HepG2 (cell line): Measurements from ENCODE around the gene WDR43. TPM values are rescaled to one million over a fixed set of nuclear protein-coding genes. Genes with fewer than 3 reads are reported as not detected.
A peak's percentile ranks its signal among the peaks of the same experiment; 100 is the strongest.

Experiments
- ATAD3A ChIP-seq: sonication (generic); formaldehyde crosslinking; IDR thresholded peaks from 2 replicates; pipeline ENCODE4 v1.4.0; 2020; ENCODE audit warnings: missing genetic modification reagents
- FOXK1 ChIP-seq: sonication (generic); formaldehyde crosslinking; IDR thresholded peaks from 2 replicates; pipeline ENCODE4 v1.4.0; 2020; ENCODE audit warnings: low read depth, missing genetic modification reagents, borderline replicate concordance
- HMGA1 ChIP-seq: sonication (generic); formaldehyde crosslinking; conservative IDR thresholded peaks from 2 replicates; pipeline ENCODE4 v1.4.0; 2020; ENCODE audit warnings: missing genetic modification reagents
- KDM1A ChIP-seq: IDR thresholded peaks from 2 replicates; pipeline ENCODE4 v1.6.1; 2016; ENCODE audit warnings: missing compliant biosample characterization
- KMT2A ChIP-seq: sonication (generic); formaldehyde crosslinking; IDR thresholded peaks from 2 replicates; pipeline ENCODE4 v1.4.0; 2020; ENCODE audit warnings: missing genetic modification reagents
- TEAD2 ChIP-seq: sonication (generic); formaldehyde crosslinking; IDR thresholded peaks from 2 replicates; pipeline ENCODE4 v1.9.0; 2021; ENCODE audit warnings: missing genetic modification reagents
- TRIM22 ChIP-seq: fragments of 450-650 bp; IDR thresholded peaks from 2 replicates; pipeline ENCODE4 v1.6.1; 2017
- ZBTB1 ChIP-seq: sonication (generic); formaldehyde crosslinking; IDR thresholded peaks from 2 replicates; pipeline ENCODE4 v1.4.0; 2020; ENCODE audit warnings: missing genetic modification reagents, borderline replicate concordance
- ZBTB8A ChIP-seq: sonication (generic); formaldehyde crosslinking; IDR thresholded peaks from 2 replicates; pipeline ENCODE4 v1.4.0; 2020; ENCODE audit warnings: mild to moderate bottlenecking, low read depth, missing genetic modification reagents, borderline replicate concordance
- ZKSCAN8 ChIP-seq: IDR thresholded peaks from 2 replicates; pipeline ENCODE4 v1.6.1; 2016; ENCODE audit warnings: borderline replicate concordance, missing genetic modification reagents, missing compliant biosample characterization
- ZNF230 ChIP-seq: sonication (generic); formaldehyde crosslinking; IDR thresholded peaks from 2 replicates; pipeline ENCODE4 v1.4.0; 2020; ENCODE audit warnings: mild to moderate bottlenecking, missing genetic modification reagents
- ZNF329 ChIP-seq: sonication (generic); formaldehyde crosslinking; IDR thresholded peaks from 2 replicates; pipeline ENCODE4 v1.9.0; 2021; ENCODE audit warnings: low read depth, mild to moderate bottlenecking, missing genetic modification reagents
- ZNF354B ChIP-seq: sonication (generic); formaldehyde crosslinking; IDR thresholded peaks from 2 replicates; pipeline ENCODE4 v1.8.0; 2022; ENCODE audit warnings: mild to moderate bottlenecking, missing genetic modification reagents
- ZNF530 ChIP-seq: sonication (generic); formaldehyde crosslinking; IDR thresholded peaks from 2 replicates; pipeline ENCODE4 v1.5.0; 2020; ENCODE audit warnings: low read depth, mild to moderate bottlenecking, missing genetic modification reagents
- ZNF672 ChIP-seq: sonication (generic); formaldehyde crosslinking; IDR thresholded peaks from 2 replicates; pipeline ENCODE4 v1.8.1; 2022; ENCODE audit warnings: missing genetic modification reagents
- ZSCAN21 ChIP-seq: sonication (generic); formaldehyde crosslinking; IDR thresholded peaks from 2 replicates; pipeline ENCODE4 v1.8.0; 2022; ENCODE audit warnings: mild to moderate bottlenecking, missing genetic modification reagents, moderate library complexity, borderline replicate concordance
- polyA plus RNA-seq, 8 experiments: library from polyadenylated mRNA; depleted of rRNA in 3 of 8; stranded (reverse) in 7 of 8; unstranded in 1 of 8; fragments of >200 nt; fragmentation: Illumina TruSeq in 4 of 8; extraction: Trizol in 4 of 8; gene quantifications; 2 replicates each; pipeline versions ENCODE4 v1.2.1 to v1.2.3, GENCODE V29; 2011 to 2016; ENCODE audit warnings: low read depth in 4 of 8, missing spikeins in 1 of 8, mixed read lengths in 1 of 8; ENCODE audit not compliant: insufficient read depth in 1 of 8
- total RNA-seq, 5 experiments: library from RNA; depleted of rRNA; stranded (reverse); fragments of >200 nt; fragmentation: Illumina TruSeq; extraction: Trizol; gene quantifications; 2 replicates each; pipeline ENCODE4 v1.2.3, GENCODE V29; 2016; ENCODE audit warnings: low read depth in 1 of 5
- TF ChIP-seq, protein P1 (sequence below): sonication (generic); formaldehyde crosslinking; conservative IDR thresholded peaks from 2 replicates; pipeline ENCODE4 v1.4.0; 2020; ENCODE audit warnings: mild to moderate bottlenecking, missing genetic modification reagents, moderate library complexity
- TF ChIP-seq, protein P2 (sequence below): sonication (generic); formaldehyde crosslinking; IDR thresholded peaks from 2 replicates; pipeline ENCODE4 v1.5.0; 2020; ENCODE audit warnings: mild to moderate bottlenecking, missing genetic modification reagents, borderline replicate concordance

Gene WDR43
- total and polyA plus RNA-seq, 2 of the 13 experiments (the other 11 are each of a cell fraction or from before 2014, with no cell fraction given): 121 to 167 TPM

GRCh38 chr2:28870146-28870891, 24.1 kb upstream of the WDR43 start, which contains the start of gene TRMT61B (continued):
- no peak for TF ChIP-seq ATAD3A (CRISPR knock-in tag)
- TF ChIP-seq, protein P1, sequence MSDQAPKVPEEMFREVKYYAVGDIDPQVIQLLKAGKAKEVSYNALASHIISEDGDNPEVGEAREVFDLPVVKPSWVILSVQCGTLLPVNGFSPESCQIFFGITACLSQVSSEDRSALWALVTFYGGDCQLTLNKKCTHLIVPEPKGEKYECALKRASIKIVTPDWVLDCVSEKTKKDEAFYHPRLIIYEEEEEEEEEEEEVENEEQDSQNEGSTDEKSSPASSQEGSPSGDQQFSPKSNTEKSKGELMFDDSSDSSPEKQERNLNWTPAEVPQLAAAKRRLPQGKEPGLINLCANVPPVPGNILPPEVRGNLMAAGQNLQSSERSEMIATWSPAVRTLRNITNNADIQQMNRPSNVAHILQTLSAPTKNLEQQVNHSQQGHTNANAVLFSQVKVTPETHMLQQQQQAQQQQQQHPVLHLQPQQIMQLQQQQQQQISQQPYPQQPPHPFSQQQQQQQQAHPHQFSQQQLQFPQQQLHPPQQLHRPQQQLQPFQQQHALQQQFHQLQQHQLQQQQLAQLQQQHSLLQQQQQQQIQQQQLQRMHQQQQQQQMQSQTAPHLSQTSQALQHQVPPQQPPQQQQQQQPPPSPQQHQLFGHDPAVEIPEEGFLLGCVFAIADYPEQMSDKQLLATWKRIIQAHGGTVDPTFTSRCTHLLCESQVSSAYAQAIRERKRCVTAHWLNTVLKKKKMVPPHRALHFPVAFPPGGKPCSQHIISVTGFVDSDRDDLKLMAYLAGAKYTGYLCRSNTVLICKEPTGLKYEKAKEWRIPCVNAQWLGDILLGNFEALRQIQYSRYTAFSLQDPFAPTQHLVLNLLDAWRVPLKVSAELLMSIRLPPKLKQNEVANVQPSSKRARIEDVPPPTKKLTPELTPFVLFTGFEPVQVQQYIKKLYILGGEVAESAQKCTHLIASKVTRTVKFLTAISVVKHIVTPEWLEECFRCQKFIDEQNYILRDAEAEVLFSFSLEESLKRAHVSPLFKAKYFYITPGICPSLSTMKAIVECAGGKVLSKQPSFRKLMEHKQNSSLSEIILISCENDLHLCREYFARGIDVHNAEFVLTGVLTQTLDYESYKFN (CRISPR knock-in tag): peak; percentile 66
- TF ChIP-seq ZNF672: 0 out of 2 replicates have a peak, but pooled peaks have one; percentile 78
- no peak for TF ChIP-seq HMGA1 (CRISPR knock-in tag)
- peak; percentile 98 for TF ChIP-seq ZSCAN21 (CRISPR knock-in tag)
- no peak for TF ChIP-seq TRIM22
- no peak; the same call in 1 of the 2 replicates for TF ChIP-seq TEAD2 (CRISPR knock-in tag)
- peak; percentile 89; the same call in 1 of the 2 replicates for TF ChIP-seq ZNF230 (CRISPR knock-in tag)
- TF ChIP-seq ZBTB8A (CRISPR knock-in tag): peak; percentile 68; the same call in 1 of the 2 replicates
- TF ChIP-seq FOXK1 (CRISPR knock-in tag): peak; percentile 100
- TF ChIP-seq, protein P2, sequence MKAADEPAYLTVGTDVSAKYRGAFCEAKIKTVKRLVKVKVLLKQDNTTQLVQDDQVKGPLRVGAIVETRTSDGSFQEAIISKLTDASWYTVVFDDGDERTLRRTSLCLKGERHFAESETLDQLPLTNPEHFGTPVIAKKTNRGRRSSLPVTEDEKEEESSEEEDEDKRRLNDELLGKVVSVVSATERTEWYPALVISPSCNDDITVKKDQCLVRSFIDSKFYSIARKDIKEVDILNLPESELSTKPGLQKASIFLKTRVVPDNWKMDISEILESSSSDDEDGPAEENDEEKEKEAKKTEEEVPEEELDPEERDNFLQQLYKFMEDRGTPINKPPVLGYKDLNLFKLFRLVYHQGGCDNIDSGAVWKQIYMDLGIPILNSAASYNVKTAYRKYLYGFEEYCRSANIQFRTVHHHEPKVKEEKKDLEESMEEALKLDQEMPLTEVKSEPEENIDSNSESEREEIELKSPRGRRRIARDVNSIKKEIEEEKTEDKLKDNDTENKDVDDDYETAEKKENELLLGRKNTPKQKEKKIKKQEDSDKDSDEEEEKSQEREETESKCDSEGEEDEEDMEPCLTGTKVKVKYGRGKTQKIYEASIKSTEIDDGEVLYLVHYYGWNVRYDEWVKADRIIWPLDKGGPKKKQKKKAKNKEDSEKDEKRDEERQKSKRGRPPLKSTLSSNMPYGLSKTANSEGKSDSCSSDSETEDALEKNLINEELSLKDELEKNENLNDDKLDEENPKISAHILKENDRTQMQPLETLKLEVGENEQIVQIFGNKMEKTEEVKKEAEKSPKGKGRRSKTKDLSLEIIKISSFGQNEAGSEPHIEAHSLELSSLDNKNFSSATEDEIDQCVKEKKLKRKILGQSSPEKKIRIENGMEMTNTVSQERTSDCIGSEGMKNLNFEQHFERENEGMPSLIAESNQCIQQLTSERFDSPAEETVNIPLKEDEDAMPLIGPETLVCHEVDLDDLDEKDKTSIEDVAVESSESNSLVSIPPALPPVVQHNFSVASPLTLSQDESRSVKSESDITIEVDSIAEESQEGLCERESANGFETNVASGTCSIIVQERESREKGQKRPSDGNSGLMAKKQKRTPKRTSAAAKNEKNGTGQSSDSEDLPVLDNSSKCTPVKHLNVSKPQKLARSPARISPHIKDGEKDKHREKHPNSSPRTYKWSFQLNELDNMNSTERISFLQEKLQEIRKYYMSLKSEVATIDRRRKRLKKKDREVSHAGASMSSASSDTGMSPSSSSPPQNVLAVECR (CRISPR knock-in tag): peak; percentile 100
- TF ChIP-seq ZNF329 (CRISPR knock-in tag): 0 out of 2 replicates have a peak, but pooled peaks have one; percentile 32
- TF ChIP-seq KDM1A: no peak
- TF ChIP-seq ZNF354B (CRISPR knock-in tag): no peak
- peak; percentile 100 for TF ChIP-seq KMT2A (CRISPR knock-in tag)
- TF ChIP-seq ZKSCAN8 (CRISPR knock-in tag): peak; percentile 96
- TF ChIP-seq ZNF530 (CRISPR knock-in tag): no peak
- 0 out of 2 replicates have a peak, but pooled peaks have one; percentile 14 for TF ChIP-seq ZBTB1 (CRISPR knock-in tag)
